ENCODE measurements around the gene HMSD.

- TF ChIP-seq CTCF (conservative IDR thresholded peaks at IDR 0.05; ENCODE audit: low read depth in 2 of 2), result no peak
- no peak for TF ChIP-seq ZNF331 (CRISPR knock-in tag; IDR thresholded peaks at IDR 0.05; ENCODE audit: low read depth)
- no peak for TF ChIP-seq POLR2AphosphoS5 (IDR thresholded peaks at IDR 0.05; ENCODE audit: low read depth)
- no peak for TF ChIP-seq ZNF114 (CRISPR knock-in tag; IDR thresholded peaks at IDR 0.05)
- no peak for TF ChIP-seq CREB1 (CRISPR knock-in tag; IDR thresholded peaks at IDR 0.05; ENCODE audit: low read depth)
- no peak for TF ChIP-seq EZH2 (IDR thresholded peaks at IDR 0.05; ENCODE audit: low read depth, unreplicated experiment)
- TF ChIP-seq REST (IDR thresholded peaks at IDR 0.05; ENCODE audit: unreplicated experiment), result no peak
- no peak for TF ChIP-seq NANOG (IDR thresholded peaks at IDR 0.05; ENCODE audit: borderline replicate concordance)
These were observed 13.0 kb downstream of the HMSD start for GRCh38 chr18:63962137-63962536.
